Adrenal gland (tissue), 12 donors: Measurements from ENCODE around the gene FARP2. TPM values are rescaled to one million over a fixed set of nuclear protein-coding genes. Genes with fewer than 3 reads are reported as not detected.

Experiments used
- DNase-seq, 7 donors: peaks; one replicate each; pipeline ENCODE4 v3.0.0-alpha.2; 2019 to 2020
- H3K27ac ChIP-seq, 5 donors: fragments of 200-600 bp; sonication (generic) in 4 of 5; 1 replicate in 3 of 5; 2 replicates in 2 of 5; pipeline versions ENCODE4 v1.5.1 to v1.8.0; 2016 to 2020; ENCODE audit warnings: mild to moderate bottlenecking in 1 of 5
- H3K27me3 ChIP-seq: fragments of 200-600 bp; 2 replicates; pipeline ENCODE4 v1.8.0; 2021
- H3K36me3 ChIP-seq, 2 donors: fragments of 200-600 bp; replicated peaks in 1 of 2; 1 replicate in 1 of 2; 2 replicates in 1 of 2; pipeline versions ENCODE4 v1.5.1 to v1.8.0; 2018 to 2022
- H3K4me1 ChIP-seq, 2 donors: fragments of 200-600 bp; replicated peaks in 1 of 2; 1 replicate in 1 of 2; 2 replicates in 1 of 2; pipeline versions ENCODE4 v1.5.1 to v1.8.0; 2018 to 2021
- H3K4me3 ChIP-seq, 4 donors: fragments of 200-600 bp; sonication (generic) in 3 of 4; one replicate each; pipeline ENCODE4 v1.5.1; 2016 to 2018
- H3K9me3 ChIP-seq, 3 donors: fragments of 200-600 bp; sonication (generic) in 1 of 3; replicated peaks in 1 of 3; 1 replicate in 2 of 3; 2 replicates in 1 of 3; pipeline versions ENCODE4 v1.5.1 to v1.8.0; 2016 to 2021
- CTCF ChIP-seq, 6 experiments: fragments of 450-650 bp in 4 of 6; fragments of 200-600 bp in 2 of 6; sonication (generic) in 1 of 6; IDR thresholded peaks; 1 replicate in 5 of 6; 2 replicates in 1 of 6; pipeline versions ENCODE4 v1.5.1 to v1.8.0; 2016 to 2021; ENCODE audit warnings: antibody characterized with exemption in 6 of 6, mild to moderate bottlenecking in 2 of 6, moderate library complexity in 1 of 6
- POLR2A ChIP-seq, 2 donors: fragments of 450-650 bp; IDR thresholded peaks; one replicate each; pipeline ENCODE4 v1.6.1; 2017; ENCODE audit warnings: antibody characterized with exemption in 2 of 2, mild to moderate bottlenecking in 2 of 2, moderate library complexity in 1 of 2
- WGBS, 4 donors: extraction: QIAGEN DNeasy Blood & Tissue Kit in 2 of 4; methylation state at CpG; one replicate each; pipeline versions ENCODE4 v1.1.5 to v1.1.7; 2013 to 2017; 5-methylcytosine and 5-hydroxymethylcytosine counted together
- intact Hi-C, 2 donors: fragments of 100-400 bp; cut with DNase I; formaldehyde crosslinking; loops; one replicate each; pipeline versions ENCODE4 v1.14.1 to v1.15.0; 2022 to 2023
- polyA plus RNA-seq, 3 donors: library from polyadenylated mRNA; stranded (reverse); fragments of 200-250 nt in 2 of 3; fragments of 350-450 nt in 1 of 3; fragmentation: Illumina TruSeq in 1 of 3; extraction: RNeasy Lipid Tissue Mini Kit (QIAGEN cat#74804) in 1 of 3; gene quantifications; one replicate each; pipeline ENCODE4 v1.2.3, GENCODE V29; 2013 to 2014
- total RNA-seq, 9 donors: library from RNA; depleted of rRNA in 4 of 9; stranded (reverse); fragments of >200 nt in 4 of 9; fragments of 120-200 nt in 1 of 9; fragmentation: NEBNext Ultra II Directional in 1 of 9; extraction: Animal tissue kit (Norgen Biotek cat#: 25700) in 1 of 9; gene quantifications; one replicate each; pipeline versions ENCODE4 v1.1.0 to v1.2.4, GENCODE V29; 2013 to 2023
- donor health status: healthy with polysubstance abuse.
- donor health status: Bipolar disorder and iron deficiency.
- donor health status: DM: yes; HTN: yes; CAD: no.
- donor health status: DM: no; HTN: no; CAD: no.
- donor health status: DM: no; HTN: no; CAD: no.
- donor health status: DM: yes; HTN: yes; CAD: no.

The FARP2 gene
- total and polyA plus RNA-seq, 12 donors: 17.3 to 66.8 (median 37.8) TPM

- H3K27me3 ChIP-seq: no peaks in the 10 kb centered on the region
- DNase-seq: no peak
- 88 to 93% (median 90%) methylated on average over 3 of the region's 3 CpGs for WGBS, 4 donors
- peaks cover 5 to 9% of the 10 kb centered on the region in 2 donors for H3K4me1 ChIP-seq
- no peak overlapping the region for H3K27ac ChIP-seq
- TF ChIP-seq CTCF (IDR thresholded peaks at IDR 0.05): no peak
- TF ChIP-seq POLR2A (IDR thresholded peaks at IDR 0.05): no peak
- H3K9me3 ChIP-seq: no peaks in the 10 kb centered on the region
- peaks cover 0 to 65% of the 10 kb centered on the region in 2 donors for H3K36me3 ChIP-seq
- H3K4me3 ChIP-seq: no peak overlapping the region
- intact Hi-C loops: no loop called here
Measured at GRCh38 chr2:241352227-241352626, 3.9 kb upstream of the FARP2 start.

GRCh38 chr2:241354668-241355658 is 1.1 kb upstream of the FARP2 start:
- Histone ChIP-seq H3K27me3 (no peaks in the 10 kb centered on the region), H3K4me3 (no peak overlapping the region), H3K4me1 (peaks cover 20 to 26% of the 10 kb centered on the region in 2 donors), H3K36me3 (peaks cover 0 to 37% of the 10 kb centered on the region in 2 donors), H3K27ac (peak overlapping the region in 3 of 5 donors; percentile 58 to 86 (median 70)), H3K9me3 (no peaks in the 10 kb centered on the region)
- no peak for TF ChIP-seq CTCF (IDR thresholded peaks at IDR 0.05)
- peak in 1 of 2 donors; percentile 51 for TF ChIP-seq POLR2A (IDR thresholded peaks at IDR 0.05)
- peak; percentile 93 to 98 (median 97) for DNase-seq
- intact Hi-C loops: no loop called here
- WGBS, 4 donors: 20 to 40% (median 32%) methylated on average over 8 to 37 of the region's 40 CpGs

GRCh38 chr2:241356871-241357260 is 781 bp downstream of the FARP2 start:
- no peaks in the 10 kb centered on the region for H3K9me3 ChIP-seq
- H3K4me1 ChIP-seq: peaks cover 20 to 26% of the 10 kb centered on the region in 2 donors
- WGBS, 4 donors: 10 to 21% (median 15%) methylated on average over 5 of the region's 5 CpGs
- no peak for TF ChIP-seq POLR2A (IDR thresholded peaks at IDR 0.05)
- TF ChIP-seq CTCF (IDR thresholded peaks at IDR 0.05): no peak
- no peaks in the 10 kb centered on the region for H3K27me3 ChIP-seq
- peak overlapping the region in 4 of 5 donors; percentile 80 to 97 (median 86) for H3K27ac ChIP-seq
- intact Hi-C loops: no loop called here
- H3K36me3 ChIP-seq: peaks cover 0 to 18% of the 10 kb centered on the region in 2 donors
- peak overlapping the region in 3 of 4 donors; percentile 23 to 63 (median 44) for H3K4me3 ChIP-seq
- no peak for DNase-seq

- 47 to 71% (median 58%) methylated on average over 3 of the region's 3 CpGs for WGBS, 4 donors
- intact Hi-C loops: no loop called here
- peaks cover 0 to 12% of the 10 kb centered on the region in 2 donors for H3K36me3 ChIP-seq
- no peak for TF ChIP-seq POLR2A (IDR thresholded peaks at IDR 0.05)
- no peak for TF ChIP-seq CTCF (IDR thresholded peaks at IDR 0.05)
- H3K9me3 ChIP-seq: no peaks in the 10 kb centered on the region
- no peaks in the 10 kb centered on the region for H3K27me3 ChIP-seq
- peak overlapping the region in 1 of 4 donors; percentile 63 for H3K4me3 ChIP-seq
- H3K4me1 ChIP-seq: peaks cover 20 to 26% of the 10 kb centered on the region in 2 donors
- no peak overlapping the region for H3K27ac ChIP-seq
- DNase-seq: no peak
Measured at GRCh38 chr2:241357531-241357930, 1.4 kb downstream of the FARP2 start.
